ENCODE measurements around the gene LRRC8A.

GRCh38 chr9:128845186-128845931 is 36.6 kb upstream of the LRRC8A start:
- TF ChIP-seq MYC (IDR thresholded peaks at IDR 0.05; ENCODE audit: low read depth, low read length): no peak
- no peak for TF ChIP-seq CTCF (IDR thresholded peaks at IDR 0.05; ENCODE audit: low read depth, low read length)
- TF ChIP-seq POLR2A (IDR thresholded peaks at IDR 0.05; ENCODE audit: extremely low read depth, insufficient read length): no peak
- no peak for TF ChIP-seq MAX (IDR thresholded peaks at IDR 0.05; ENCODE audit: low read depth, low read length)
